IMR-90 (cell line): ENCODE measurements around the gene SLC23A2. TPM values are rescaled to one million over a fixed set of nuclear protein-coding genes. Genes with fewer than 3 reads are reported as not detected.

Source experiments
- ATAC-seq: fragments of 200-7000 bp; cut with Tn5 transposase; 2 replicates; pipeline ENCODE4 v1.9.1; 2020; ENCODE audit warnings: low read depth, mild to moderate bottlenecking, moderate library complexity
- BruUV-seq: library from RNA; stranded (reverse); fragments of 400-500 nt; replicated peaks from 2 replicates; lab custom pipeline; 2021; lab: Mats Ljungman, UMichigan
- CTCF ChIA-PET: fragments of 300-600 bp; formaldehyde crosslinking; extraction: SDS; loops from one replicate; lab custom pipeline; 2021; ENCODE audit warnings: antibody characterized with exemption; lab: Yijun Ruan, JAX
- POLR2A ChIA-PET: fragments of 300-600 bp; sonication (Branson Sonifier 250); formaldehyde crosslinking; loops from one replicate; lab custom pipeline; 2022; ENCODE audit warnings: antibody characterized with exemption; ENCODE audit not compliant: unreplicated experiment; lab: Charles Lee
- DNase-seq: peaks from one replicate; pipeline ENCODE4 v3.0.0; 2013
- H2AFZ ChIP-seq: replicated peaks from 2 replicates; pipeline ENCODE3; 2013; ENCODE audit warnings: low read length, mild to moderate bottlenecking; ENCODE audit not compliant: poor library complexity
- H2AK5ac ChIP-seq: 2 replicates; pipeline ENCODE4 v1.6.1; 2013; ENCODE audit warnings: low read depth, low read length, inconsistent platforms
- H2AK9ac ChIP-seq: replicated peaks from 2 replicates; pipeline ENCODE3; 2013; ENCODE audit warnings: mild to moderate bottlenecking, low read depth, low read length, moderate library complexity; ENCODE audit not compliant: poor library complexity
- H2BK120ac ChIP-seq: 2 replicates; pipeline ENCODE4 v1.6.1; 2013; ENCODE audit warnings: low read depth, low read length, inconsistent platforms
- H2BK15ac ChIP-seq: 3 replicates; pipeline ENCODE4 v1.6.1; 2013; ENCODE audit warnings: low read depth, low read length, inconsistent platforms
- H2BK20ac ChIP-seq: 2 replicates; pipeline ENCODE4 v1.6.1; 2013; ENCODE audit warnings: low read depth, mild to moderate bottlenecking, inconsistent platforms, low read length, moderate library complexity
- H2BK5ac ChIP-seq: 2 replicates; pipeline ENCODE4 v1.6.1; 2013; ENCODE audit warnings: mild to moderate bottlenecking, low read depth, low read length, inconsistent platforms; ENCODE audit not compliant: poor library complexity, severe bottlenecking
- H3K14ac ChIP-seq: replicated peaks from 2 replicates; pipeline ENCODE4 v1.6.1; 2013; ENCODE audit warnings: low read depth, low read length, inconsistent platforms
- H3K18ac ChIP-seq: 2 replicates; pipeline ENCODE4 v1.6.1; 2013; ENCODE audit warnings: low read depth, low read length, control low read depth
- H3K23ac ChIP-seq: 2 replicates; pipeline ENCODE4 v1.6.1; 2013; ENCODE audit warnings: low read depth, low read length, inconsistent platforms
- H3K27ac ChIP-seq: 2 replicates; pipeline ENCODE4 v1.5.1; 2013; ENCODE audit warnings: mild to moderate bottlenecking, control low read depth, low read length; ENCODE audit not compliant: insufficient read depth
- H3K27me3 ChIP-seq: 2 replicates; pipeline ENCODE4 v1.6.1; 2013; ENCODE audit warnings: low read length; ENCODE audit not compliant: control insufficient read depth, insufficient read depth
- H3K36me3 ChIP-seq: 2 replicates; pipeline ENCODE4 v1.6.1; 2013; ENCODE audit warnings: low read length, mixed read lengths; ENCODE audit not compliant: control insufficient read depth, insufficient read depth
- H3K4ac ChIP-seq: 2 replicates; pipeline ENCODE4 v1.6.1; 2013; ENCODE audit warnings: low read depth, low read length, inconsistent platforms
- H3K4me1 ChIP-seq: 2 replicates; pipeline ENCODE4 v1.6.1; 2013; ENCODE audit warnings: low read length, mixed read lengths; ENCODE audit not compliant: control insufficient read depth, insufficient read depth
- H3K4me2 ChIP-seq: 2 replicates; pipeline ENCODE4 v1.6.1; 2013; ENCODE audit warnings: low read depth, mild to moderate bottlenecking, control low read depth, low read length, moderate library complexity
- H3K4me3 ChIP-seq: 2 replicates; pipeline ENCODE4 v1.5.1; 2013; ENCODE audit warnings: low read depth, mild to moderate bottlenecking, control low read depth, low read length, moderate library complexity; ENCODE audit not compliant: insufficient read depth
- H3K56ac ChIP-seq: 2 replicates; pipeline ENCODE4 v1.6.1; 2013; ENCODE audit warnings: low read length, inconsistent platforms; ENCODE audit not compliant: insufficient read depth; ENCODE audit errors: extremely low read depth
- H3K79me1 ChIP-seq, 2 experiments: 2 replicates each; pipeline ENCODE4 v1.6.1; 2013; ENCODE audit warnings: low read length in 2 of 2, inconsistent platforms in 1 of 2, low read depth in 1 of 2
- H3K9ac ChIP-seq: 2 replicates; pipeline ENCODE4 v1.6.1; 2013; ENCODE audit warnings: low read depth, low read length, control low read depth
- H3K9me1 ChIP-seq: 2 replicates; pipeline ENCODE4 v1.6.1; 2013; ENCODE audit warnings: low read length, inconsistent platforms; ENCODE audit not compliant: insufficient read depth
- H3K9me3 ChIP-seq: 2 replicates; pipeline ENCODE4 v1.6.1; 2013; ENCODE audit warnings: low read length; ENCODE audit not compliant: control insufficient read depth, insufficient read depth
- H4K20me1 ChIP-seq: 2 replicates; pipeline ENCODE4 v1.6.1; 2013; ENCODE audit warnings: low read length, inconsistent platforms; ENCODE audit not compliant: insufficient read depth
- H4K5ac ChIP-seq: 2 replicates; pipeline ENCODE4 v1.6.1; 2013; ENCODE audit warnings: mild to moderate bottlenecking, low read depth, low read length, control low read depth
- H4K8ac ChIP-seq, 2 experiments: 2 replicates each; pipeline ENCODE4 v1.6.1; 2013; ENCODE audit warnings: low read depth in 2 of 2, low read length in 2 of 2, control low read depth in 1 of 2, inconsistent platforms in 1 of 2
- H4K91ac ChIP-seq: 2 replicates; pipeline ENCODE4 v1.6.1; 2013; ENCODE audit warnings: low read depth, low read length, inconsistent platforms; ENCODE audit not compliant: insufficient read depth
- BHLHE40 ChIP-seq: fragments of 150-350 bp; IDR thresholded peaks from 2 replicates; pipeline ENCODE4 v1.6.1; 2016; ENCODE audit warnings: mild to moderate bottlenecking, low read depth, low read length
- CEBPB ChIP-seq: IDR thresholded peaks from 2 replicates; pipeline ENCODE4 v1.6.1; 2012; ENCODE audit warnings: low read depth, low read length, improper control_type of control experiment
- CHD1 ChIP-seq: IDR thresholded peaks from 2 replicates; pipeline ENCODE4 v1.6.1; 2012; ENCODE audit warnings: low read depth, low read length, improper control_type of control experiment
- CTCF ChIP-seq: conservative IDR thresholded peaks from 2 replicates; pipeline ENCODE4 v1.5.1; 2012; ENCODE audit warnings: mild to moderate bottlenecking, low read depth, low read length, improper control_type of control experiment
- ELK1 ChIP-seq: fragments of 150-350 bp; IDR thresholded peaks from 2 replicates; pipeline ENCODE4 v1.6.1; 2016; ENCODE audit warnings: low read depth, mild to moderate bottlenecking, low read length, moderate library complexity, borderline replicate concordance
- FOS ChIP-seq: fragments of 150-350 bp; IDR thresholded peaks from 2 replicates; pipeline ENCODE4 v1.6.1; 2016; ENCODE audit warnings: low read depth, low read length
- MAFK ChIP-seq: IDR thresholded peaks from 2 replicates; pipeline ENCODE4 v1.6.1; 2012; ENCODE audit warnings: low read depth, low read length, improper control_type of control experiment
- MAZ ChIP-seq: IDR thresholded peaks from 2 replicates; pipeline ENCODE4 v1.6.1; 2012; ENCODE audit warnings: low read depth, mild to moderate bottlenecking, low read length, improper control_type of control experiment, moderate library complexity, borderline replicate concordance
- MXI1 ChIP-seq: IDR thresholded peaks from 2 replicates; pipeline ENCODE4 v1.6.1; 2012; ENCODE audit warnings: low read depth, mild to moderate bottlenecking, low read length, moderate library complexity, borderline replicate concordance
- NFE2L2 ChIP-seq: fragments of 150-350 bp; IDR thresholded peaks from 2 replicates; pipeline ENCODE4 v1.6.1; 2016; ENCODE audit warnings: low read depth, mild to moderate bottlenecking, low read length
- RAD21 ChIP-seq: IDR thresholded peaks from 2 replicates; pipeline ENCODE4 v1.6.1; 2012; ENCODE audit warnings: low read length, improper control_type of control experiment
- RCOR1 ChIP-seq: IDR thresholded peaks from 2 replicates; pipeline ENCODE4 v1.6.1; 2012; ENCODE audit warnings: mild to moderate bottlenecking, low read length, improper control_type of control experiment; ENCODE audit not compliant: insufficient replicate concordance
- RFX5 ChIP-seq: IDR thresholded peaks from 2 replicates; pipeline ENCODE4 v1.8.0; 2012; ENCODE audit warnings: low read depth, mild to moderate bottlenecking, low read length, moderate library complexity
- SMC3 ChIP-seq: fragments of 150-350 bp; IDR thresholded peaks from 2 replicates; pipeline ENCODE4 v1.6.1; 2016; ENCODE audit warnings: low read depth, mild to moderate bottlenecking, antibody characterized with exemption, low read length, moderate library complexity
- WGBS, 2 experiments: methylation state at CpG; one replicate each; pipeline versions ENCODE4 v1.1.5 to v1.1.7; 2013; ENCODE audit warnings: missing lambda C conversion rate in 2 of 2; ENCODE audit not compliant: insufficient read length in 1 of 2; ENCODE audit errors: extremely low coverage in 2 of 2; 5-methylcytosine and 5-hydroxymethylcytosine counted together
- dilution Hi-C: fragments of 300-500 bp; cut with HindIII; formaldehyde crosslinking; loops from one replicate; pipeline ENCODE4 v1.14.3; 2018; ENCODE audit warnings: low sequenced_read_pairs; ENCODE audit not compliant: unreplicated experiment
- in situ Hi-C: fragments of 300-500 bp; cut with MboI; formaldehyde crosslinking; loops from 3 replicates; pipeline ENCODE4 v1.14.3; 2019; ENCODE audit warnings: low sequenced_read_pairs, inconsistent platforms, mixed read lengths
- intact Hi-C: fragments of 100-400 bp; cut with micrococcal nuclease; formaldehyde crosslinking; loops from 2 replicates; pipeline ENCODE4 v1.10.0; 2022
- polyA plus RNA-seq, 3 experiments: library from polyadenylated mRNA; depleted of rRNA; stranded (reverse); fragments of >200 nt; gene quantifications; 2 replicates each; pipeline ENCODE4 v1.2.3, GENCODE V29; 2012; ENCODE audit warnings: low replicate concordance in 1 of 3
- total RNA-seq: library from RNA; depleted of rRNA; stranded (reverse); fragments of >200 nt; gene quantifications from 2 replicates; pipeline ENCODE4 v1.2.3, GENCODE V29; 2012

Gene SLC23A2
- total and polyA plus RNA-seq, 2 of the 4 experiments (the other 2 are of a cell fraction): 10.2 to 14.4 TPM

GRCh38 chr20:5020760-5021159 is 19.4 kb upstream of the SLC23A2 start:
- Histone ChIP-seq H4K8ac (no peak overlapping the region), H3K79me1 (no peaks in the 10 kb centered on the region), H2AFZ (no peak overlapping the region), H3K4me2 (no peak overlapping the region), H2BK20ac (no peak overlapping the region), H3K23ac (no peak overlapping the region), H4K5ac (no peak overlapping the region), H2BK120ac (no peak overlapping the region), H2BK5ac (no peak overlapping the region), H3K56ac (no peak overlapping the region), H4K20me1 (no peaks in the 10 kb centered on the region), H3K18ac (no peak overlapping the region), H4K91ac (no peak overlapping the region), H3K9me3 (no peaks in the 10 kb centered on the region), H3K36me3 (no peaks in the 10 kb centered on the region), H3K14ac (no peak overlapping the region), H2BK15ac (no peak overlapping the region), H3K4me3 (no peak overlapping the region), H3K4ac (no peak overlapping the region), H3K9me1 (0 out of 2 replicates have a peak, but pooled peaks cover 2% of the 10 kb centered on the region), H2AK9ac (no peak overlapping the region), H3K9ac (no peak overlapping the region), H3K4me1 (no peaks in the 10 kb centered on the region; the same call in 1 of the 2 replicates), H2AK5ac (no peak overlapping the region), H3K27ac (no peak overlapping the region), H3K27me3 (no peaks in the 10 kb centered on the region)
- CTCF ChIA-PET: no interaction called here
- BruUV-seq: no TSS peak
- DNase-seq: no peak
- no peak for TF ChIP-seq NFE2L2
- TF ChIP-seq FOS: no peak
- TF ChIP-seq SMC3: no peak
- no peak for TF ChIP-seq RAD21
- TF ChIP-seq MAFK: no peak
- TF ChIP-seq CHD1: no peak
- TF ChIP-seq CTCF: no peak
- no peak for TF ChIP-seq MAZ
- TF ChIP-seq MXI1: no peak
- TF ChIP-seq BHLHE40: no peak
- no peak for TF ChIP-seq ELK1
- no peak for TF ChIP-seq RFX5
- TF ChIP-seq RCOR1: no peak
- no peak for TF ChIP-seq CEBPB
- in situ Hi-C loops (no loop called here), dilution Hi-C loops (no loop called here), intact Hi-C loops (no loop called here)
- POLR2A ChIA-PET: no interaction called here
- WGBS, 2 experiments: no CpG with 5 or more reads among the region's 5 CpGs
- ATAC-seq: no peak
